Measurements from ENCODE around the gene ATP5PB.
A peak's percentile ranks its signal among the peaks of the same experiment; 100 is the strongest.

ATP5PB gene

GRCh38 chr1:111448918-111449702 lies at the start of gene ATP5PB, which contains the start of gene WDR77:
Gene ATP5PB (plus strand): TSS chr1:111449464. CDS start chr1:111449542, 78 bp downstream.
Gene WDR77 (minus strand): TSS chr1:111449256. CDS start chr1:111449169, 87 bp downstream.
- no peak for TF ChIP-seq CTCF (IDR thresholded peaks at IDR 0.05; ENCODE audit: control insufficient read depth, extremely low read depth, insufficient read depth)
- peak; percentile 99 for DNase-seq (ENCODE audit: low read depth)
- peak within 1 kb of the TSS; percentile 83 for H3K4me3 ChIP-seq (ENCODE audit: low read depth, low read length)

GRCh38 chr1:111399792-111400610 lies 49.3 kb upstream of the ATP5PB start:
- TF ChIP-seq CTCF (IDR thresholded peaks at IDR 0.05; ENCODE audit: control insufficient read depth, extremely low read depth, insufficient read depth) = peak; percentile 67
- H3K4me3 ChIP-seq (ENCODE audit: low read depth, low read length) = no peak overlapping the region
- DNase-seq (ENCODE audit: low read depth) = no peak

GRCh38 chr1:111402083-111402482 lies 47.2 kb upstream of the ATP5PB start:
- no peak for DNase-seq (ENCODE audit: low read depth)
- no peak overlapping the region for H3K4me3 ChIP-seq (ENCODE audit: low read depth, low read length)
- no peak for TF ChIP-seq CTCF (IDR thresholded peaks at IDR 0.05; ENCODE audit: control insufficient read depth, extremely low read depth, insufficient read depth)

GRCh38 chr1:111404588-111404987 lies 44.7 kb upstream of the ATP5PB start:
- TF ChIP-seq CTCF (IDR thresholded peaks at IDR 0.05; ENCODE audit: control insufficient read depth, extremely low read depth, insufficient read depth) = no peak
- no peak overlapping the region for H3K4me3 ChIP-seq (ENCODE audit: low read depth, low read length)
- no peak for DNase-seq (ENCODE audit: low read depth)

GRCh38 chr1:111406321-111406768 lies 42.9 kb upstream of the ATP5PB start:
- TF ChIP-seq CTCF (IDR thresholded peaks at IDR 0.05; ENCODE audit: control insufficient read depth, extremely low read depth, insufficient read depth) = no peak
- H3K4me3 ChIP-seq (ENCODE audit: low read depth, low read length) = no peak overlapping the region
- DNase-seq (ENCODE audit: low read depth) = peak; percentile 100

- no peak for TF ChIP-seq CTCF (IDR thresholded peaks at IDR 0.05; ENCODE audit: control insufficient read depth, extremely low read depth, insufficient read depth)
- DNase-seq (ENCODE audit: low read depth) = no peak
- H3K4me3 ChIP-seq (ENCODE audit: low read depth, low read length) = no peak overlapping the region
These were observed 42.0 kb upstream of the ATP5PB start for GRCh38 chr1:111407301-111407700.
